Epithelial cell of esophagus (primary cell): ENCODE data around the gene PDIA2.
"Not testable (repeated sequence)": the region's sequence is repeated elsewhere in the genome, so short reads cannot be mapped to it uniquely, and the experiment has no call there.

ENCODE experiments used
- DNase-seq: peaks from one replicate; pipeline ENCODE4 v3.0.0; 2010; ENCODE audit warnings: low read depth
- H3K4me3 ChIP-seq: 2 replicates; pipeline ENCODE4 v1.5.1; 2011; ENCODE audit warnings: mild to moderate bottlenecking, low read length, control low read depth
- CTCF ChIP-seq: IDR thresholded peaks from 2 replicates; pipeline ENCODE4 v1.5.1; 2011; ENCODE audit warnings: low read depth, mild to moderate bottlenecking, low read length, control low read depth, inconsistent platforms; ENCODE audit not compliant: insufficient read depth; ENCODE audit errors: missing control alignments

Gene PDIA2

GRCh38 chr16:263944-264343 is 19.0 kb upstream of the PDIA2 start:
- DNase-seq = no peak
- no peak overlapping the region for H3K4me3 ChIP-seq
- TF ChIP-seq CTCF = no peak

- H3K4me3 ChIP-seq = no peak overlapping the region
- TF ChIP-seq CTCF = no peak
- DNase-seq = no peak
Observed at GRCh38 chr16:264440-264951, 18.5 kb upstream of the PDIA2 start.

- no peak for DNase-seq
- H3K4me3 ChIP-seq = no peak overlapping the region
Observed at GRCh38 chr16:265002-265529, 17.9 kb upstream of the PDIA2 start.

DNA sequence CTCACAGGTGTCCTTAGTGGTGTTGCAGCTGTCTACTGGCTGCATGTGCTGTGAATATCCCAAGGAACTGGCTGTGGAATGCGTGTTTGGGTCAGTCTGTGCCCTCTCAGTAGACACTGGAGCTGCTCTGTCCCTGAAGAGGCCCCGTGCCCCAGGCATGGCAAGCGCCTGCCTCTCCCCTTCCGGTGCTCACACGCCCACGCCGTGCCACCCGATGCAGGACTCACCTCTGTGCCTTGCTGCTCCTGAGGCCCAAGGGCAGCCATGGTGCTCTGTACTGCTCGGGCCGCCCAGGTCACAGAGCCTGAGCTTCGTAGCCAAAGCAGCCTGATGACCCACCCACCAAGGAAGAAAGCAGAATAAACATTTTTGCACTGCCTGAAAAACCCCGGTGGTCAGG is 17.3 kb upstream of the PDIA2 start:
- no peak overlapping the region for H3K4me3 ChIP-seq
- no peak for TF ChIP-seq CTCF
- peak; percentile 40 for DNase-seq

More at GRCh38 chr16:265002-265529, 17.9 kb upstream of the PDIA2 start:
- TF ChIP-seq CTCF = no peak

DNA sequence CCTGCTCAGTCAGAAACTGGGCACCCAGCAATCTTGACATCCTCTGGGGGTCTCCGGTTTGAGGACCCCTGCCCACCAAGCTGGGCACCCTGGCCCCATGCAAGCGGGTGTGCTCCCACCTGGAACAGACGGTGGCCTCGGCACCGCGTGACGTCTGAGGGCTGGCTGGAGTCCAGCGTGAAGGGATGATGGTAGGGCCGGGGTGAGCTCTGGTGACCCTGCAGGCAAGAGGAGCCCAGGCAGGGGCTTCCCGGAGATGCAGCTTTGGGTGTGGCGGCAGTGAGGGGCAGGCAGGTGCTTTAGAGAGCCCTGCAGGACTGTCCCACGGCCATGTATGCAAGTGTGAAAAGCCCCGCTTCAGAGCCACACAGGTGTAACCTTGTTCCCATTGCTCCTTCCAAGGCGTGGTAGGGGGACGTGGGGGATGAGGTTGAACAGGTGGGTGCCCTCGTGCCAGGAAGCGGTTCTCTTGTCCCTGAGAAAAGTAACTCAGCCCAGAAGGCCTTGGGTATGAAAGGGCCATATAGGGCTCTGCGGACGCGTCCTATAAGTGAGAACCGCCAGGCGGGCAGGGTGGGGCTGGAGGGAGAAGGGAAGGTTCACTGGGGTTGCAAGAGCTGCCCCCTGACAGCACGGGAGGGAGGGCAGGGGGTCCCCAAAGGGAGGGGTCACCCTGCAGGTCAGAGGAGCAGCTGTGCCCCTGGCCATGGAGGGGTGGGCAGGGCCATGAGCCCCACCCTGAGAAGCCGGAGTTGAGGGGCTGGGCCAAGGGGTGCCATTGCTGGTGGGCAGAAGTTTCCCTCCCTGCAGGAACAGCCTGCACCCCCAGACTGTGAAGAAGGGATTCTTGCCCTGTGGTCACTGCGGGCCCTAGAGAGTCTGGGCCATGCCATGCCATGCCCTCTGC is 16.5 kb upstream of the PDIA2 start:
- H3K4me3 ChIP-seq = no peak overlapping the region

GRCh38 chr16:267562-267961 is 15.4 kb upstream of the PDIA2 start:
- not testable (repeated sequence) for DNase-seq, H3K4me3 ChIP-seq

More for the DNA sequence above, 16.5 kb upstream of the PDIA2 start:
- no peak for TF ChIP-seq CTCF
- no peak for DNase-seq

DNA sequence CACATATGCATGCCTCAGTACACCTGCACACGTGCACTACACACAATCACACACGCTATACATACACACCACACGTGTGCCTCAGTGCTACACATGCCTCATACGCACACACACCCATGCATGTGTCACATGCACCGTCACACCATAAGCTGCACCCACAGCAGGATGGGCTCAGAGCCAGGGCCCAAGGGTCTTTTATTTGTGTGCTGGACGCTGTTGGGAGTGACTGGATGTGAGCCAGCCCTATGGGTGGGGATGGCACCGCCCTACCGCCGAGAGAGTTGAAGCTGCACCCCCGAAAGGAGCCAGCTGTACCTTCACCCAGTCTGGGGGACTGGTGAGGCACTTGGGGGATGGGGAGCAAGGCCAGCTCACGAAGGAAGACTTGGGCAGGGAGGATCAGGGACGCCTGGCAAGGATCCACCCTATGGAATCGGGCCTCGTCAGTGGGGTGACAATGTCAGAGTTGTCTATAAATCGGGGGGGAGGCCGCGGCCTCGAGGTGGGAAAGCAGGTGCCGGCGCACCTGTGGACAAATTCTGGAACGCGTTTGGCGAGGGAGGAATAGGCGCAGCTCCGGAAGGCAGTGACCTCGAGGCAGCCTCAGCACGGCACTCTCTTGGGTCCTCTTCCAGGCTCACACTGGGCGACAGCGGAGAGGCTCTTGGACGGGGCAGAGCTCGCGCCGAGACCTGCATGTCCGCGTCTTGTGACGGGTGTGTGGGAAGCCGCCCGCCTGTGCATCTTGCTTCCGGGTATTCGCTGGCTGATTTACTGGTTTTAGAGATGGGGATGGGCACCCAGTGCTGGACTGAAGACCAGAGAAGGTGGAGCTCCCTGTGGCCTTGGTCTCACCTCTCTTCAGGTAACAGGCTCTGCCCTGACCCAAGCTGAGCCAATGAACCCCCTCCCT is 14.6 kb upstream of the PDIA2 start:
- peak; percentile 35 for DNase-seq
- TF ChIP-seq CTCF = no peak
- H3K4me3 ChIP-seq = no peak overlapping the region
